Epithelial cell of esophagus (primary cell): Measurements from ENCODE around the gene SMIM30.
"Not testable (repeated sequence)": the region's sequence is repeated elsewhere in the genome, so short reads cannot be mapped to it uniquely, and the experiment has no call there.

Source experiments
- DNase-seq: peaks from one replicate; pipeline ENCODE4 v3.0.0; 2010; ENCODE audit warnings: low read depth
- H3K4me3 ChIP-seq: 2 replicates; pipeline ENCODE4 v1.5.1; 2011; ENCODE audit warnings: mild to moderate bottlenecking, low read length, control low read depth
- TF ChIP-seq, protein P1 (sequence below): IDR thresholded peaks from 2 replicates; pipeline ENCODE4 v1.5.1; 2011; ENCODE audit warnings: low read depth, mild to moderate bottlenecking, low read length, control low read depth, inconsistent platforms; ENCODE audit not compliant: insufficient read depth; ENCODE audit errors: missing control alignments

The SMIM30 gene, protein sequence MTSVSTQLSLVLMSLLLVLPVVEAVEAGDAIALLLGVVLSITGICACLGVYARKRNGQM

DNA sequence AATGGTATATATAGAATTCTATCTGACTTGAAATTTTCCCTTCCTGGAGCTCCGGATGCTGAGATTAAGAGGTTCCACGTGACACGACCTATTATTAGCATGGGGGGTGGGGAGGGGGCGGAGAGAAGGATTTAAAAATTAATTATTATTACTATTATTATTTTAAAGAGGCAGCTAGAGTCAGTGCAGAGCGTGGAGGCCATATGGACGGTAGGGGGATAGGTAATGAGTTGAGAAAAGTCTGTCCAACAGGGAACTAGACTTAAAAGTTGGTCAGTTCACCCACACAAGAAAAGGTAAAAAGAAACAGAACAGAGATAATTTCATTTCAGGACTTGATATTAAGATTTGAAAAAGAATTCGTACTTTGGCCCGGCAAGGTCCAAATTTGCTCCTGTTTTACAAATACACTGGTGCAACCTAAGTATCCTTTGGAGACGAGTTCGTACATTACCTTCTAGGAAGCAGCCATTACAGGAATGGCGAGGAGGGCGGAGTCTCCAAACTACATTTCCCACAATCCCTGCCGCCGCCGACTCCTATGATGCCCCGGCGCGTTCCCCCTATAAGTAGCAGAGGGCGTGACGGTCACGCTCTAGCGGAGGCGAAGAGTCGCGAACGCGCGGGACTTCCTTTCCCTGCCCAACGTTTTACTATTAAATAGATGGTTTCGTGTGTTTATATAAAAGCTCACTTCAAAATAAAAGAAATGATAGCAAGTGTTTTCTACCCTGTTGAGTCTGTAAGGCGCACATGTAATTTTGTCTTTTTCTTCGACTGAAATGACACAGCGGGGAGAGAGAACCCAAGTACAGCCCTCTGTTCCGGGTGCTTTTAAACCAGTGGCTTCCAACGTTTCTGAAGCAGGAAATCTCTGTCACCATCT is at the start of gene SMIM30:
Gene SMIM30 (minus strand): TSS at position 481 of the 886 bp plus-strand sequence. CDS start 976 bp downstream, outside the sequence.
- TF ChIP-seq, protein P1, sequence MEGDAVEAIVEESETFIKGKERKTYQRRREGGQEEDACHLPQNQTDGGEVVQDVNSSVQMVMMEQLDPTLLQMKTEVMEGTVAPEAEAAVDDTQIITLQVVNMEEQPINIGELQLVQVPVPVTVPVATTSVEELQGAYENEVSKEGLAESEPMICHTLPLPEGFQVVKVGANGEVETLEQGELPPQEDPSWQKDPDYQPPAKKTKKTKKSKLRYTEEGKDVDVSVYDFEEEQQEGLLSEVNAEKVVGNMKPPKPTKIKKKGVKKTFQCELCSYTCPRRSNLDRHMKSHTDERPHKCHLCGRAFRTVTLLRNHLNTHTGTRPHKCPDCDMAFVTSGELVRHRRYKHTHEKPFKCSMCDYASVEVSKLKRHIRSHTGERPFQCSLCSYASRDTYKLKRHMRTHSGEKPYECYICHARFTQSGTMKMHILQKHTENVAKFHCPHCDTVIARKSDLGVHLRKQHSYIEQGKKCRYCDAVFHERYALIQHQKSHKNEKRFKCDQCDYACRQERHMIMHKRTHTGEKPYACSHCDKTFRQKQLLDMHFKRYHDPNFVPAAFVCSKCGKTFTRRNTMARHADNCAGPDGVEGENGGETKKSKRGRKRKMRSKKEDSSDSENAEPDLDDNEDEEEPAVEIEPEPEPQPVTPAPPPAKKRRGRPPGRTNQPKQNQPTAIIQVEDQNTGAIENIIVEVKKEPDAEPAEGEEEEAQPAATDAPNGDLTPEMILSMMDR = no peak
- H3K4me3 ChIP-seq = peak within 1 kb of the TSS; percentile 87
- DNase-seq = peak; percentile 91

DNA sequence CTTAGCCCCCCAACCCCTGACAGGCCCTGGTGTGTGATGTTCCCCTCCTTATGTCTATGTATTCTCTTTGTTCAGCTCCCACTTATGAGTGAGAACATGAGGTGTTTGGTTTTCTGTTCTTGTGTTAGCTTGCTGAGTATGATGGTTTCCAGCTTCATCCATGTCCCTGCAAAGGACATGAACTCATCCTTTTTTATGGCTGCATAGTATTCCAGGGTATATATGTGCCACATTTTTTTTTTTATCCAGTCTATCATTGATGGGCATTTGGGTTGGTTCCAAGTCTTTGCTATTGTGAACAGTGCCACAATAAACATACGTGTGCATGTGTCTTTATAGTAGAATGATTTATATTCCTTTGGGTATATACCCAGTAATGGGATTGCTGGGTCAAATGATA is 47.8 kb upstream of the SMIM30 start:
- DNase-seq, H3K4me3 ChIP-seq: not testable (repeated sequence)

DNA sequence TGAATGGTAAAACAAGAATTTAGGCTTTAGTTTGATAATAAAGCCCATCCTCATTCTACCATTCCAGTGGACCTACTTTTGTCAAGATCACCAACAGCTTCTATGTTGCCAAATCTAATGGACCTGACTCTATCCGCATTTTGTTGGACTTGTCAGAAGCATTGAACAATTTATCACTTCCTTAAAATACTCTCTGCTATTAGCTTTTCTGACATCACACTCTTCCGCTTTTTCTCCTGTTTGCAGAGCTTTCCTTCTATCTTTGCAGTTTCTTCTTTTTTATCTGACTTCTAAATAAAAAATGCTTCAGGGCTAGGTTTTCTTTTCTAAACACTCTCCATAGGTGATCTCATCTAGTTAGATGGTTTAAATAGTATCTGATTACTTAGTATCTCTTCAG is 42.7 kb upstream of the SMIM30 start:
- H3K4me3 ChIP-seq = no peak overlapping the region
- TF ChIP-seq, protein P1 = no peak
- no peak for DNase-seq

DNA sequence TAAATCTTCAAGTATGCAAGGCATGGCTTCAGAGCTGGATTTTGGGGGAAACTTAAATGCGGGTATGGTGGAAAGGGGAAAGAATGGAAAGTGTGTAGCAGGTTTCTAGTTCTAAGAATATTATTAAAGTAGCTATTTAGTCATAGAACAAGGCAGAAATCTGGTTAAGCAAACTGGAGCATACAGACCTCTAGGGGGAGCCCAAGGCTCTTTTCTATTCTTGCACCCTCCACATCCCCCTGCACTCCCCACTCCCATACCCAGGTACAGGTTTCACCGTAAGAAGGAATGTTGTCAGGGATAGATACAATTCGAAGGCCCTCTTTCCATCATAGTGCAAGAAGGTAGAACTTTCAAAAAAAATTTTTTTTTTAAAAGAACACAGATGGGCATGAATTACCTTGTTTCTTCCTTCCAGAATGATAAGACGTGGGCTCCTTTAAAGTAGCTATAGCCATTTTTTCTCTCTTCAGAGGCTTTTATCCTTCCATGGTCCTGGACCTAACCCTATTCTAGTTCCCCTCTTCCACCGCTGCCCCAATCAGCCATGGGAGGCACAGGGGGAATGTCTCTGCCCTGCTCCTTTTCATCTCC is 41.5 kb upstream of the SMIM30 start:
- peak; percentile 50 for DNase-seq
- H3K4me3 ChIP-seq = no peak overlapping the region
- TF ChIP-seq, protein P1 = peak; percentile 80

DNA sequence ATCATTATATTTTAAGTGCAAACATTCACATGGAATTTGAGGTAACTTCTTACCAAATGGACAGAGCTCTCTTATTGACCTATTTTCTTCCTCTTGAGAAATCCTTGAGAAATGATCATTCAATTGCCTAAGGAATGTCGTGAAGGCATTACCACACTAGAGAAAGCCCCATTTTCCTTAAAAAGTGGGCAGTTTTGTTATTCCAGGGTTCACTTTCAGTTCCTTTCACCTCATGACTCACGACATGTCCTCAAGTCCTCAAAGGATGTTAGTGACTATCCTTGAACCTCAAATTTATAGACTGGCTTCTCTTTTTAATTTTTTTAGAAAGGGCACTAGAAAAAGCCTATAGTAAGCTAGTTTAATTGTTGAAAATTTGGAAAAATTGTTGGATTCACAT is 40.4 kb upstream of the SMIM30 start:
- H3K4me3 ChIP-seq = no peak overlapping the region
- DNase-seq = no peak
- TF ChIP-seq, protein P1 = no peak

DNA sequence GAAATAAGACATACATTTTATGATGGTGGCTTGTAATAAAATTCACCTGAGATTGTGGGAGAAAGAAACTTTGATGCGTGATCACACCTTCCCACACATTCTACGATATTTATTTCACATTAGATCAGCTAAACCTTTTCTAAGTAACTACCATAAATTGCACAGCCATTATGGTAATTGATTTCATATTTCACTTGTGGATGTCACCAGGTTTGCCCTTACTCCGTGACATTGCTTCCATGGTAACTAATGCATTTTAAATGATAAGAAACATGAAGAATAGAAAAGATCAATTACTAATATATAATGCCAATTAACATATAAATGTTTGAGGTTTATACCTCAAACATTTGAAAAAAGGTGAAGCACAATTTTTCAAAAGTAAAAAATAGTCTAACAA is 35.8 kb upstream of the SMIM30 start:
- no peak for DNase-seq
- TF ChIP-seq, protein P1 = no peak
- no peak overlapping the region for H3K4me3 ChIP-seq

DNA sequence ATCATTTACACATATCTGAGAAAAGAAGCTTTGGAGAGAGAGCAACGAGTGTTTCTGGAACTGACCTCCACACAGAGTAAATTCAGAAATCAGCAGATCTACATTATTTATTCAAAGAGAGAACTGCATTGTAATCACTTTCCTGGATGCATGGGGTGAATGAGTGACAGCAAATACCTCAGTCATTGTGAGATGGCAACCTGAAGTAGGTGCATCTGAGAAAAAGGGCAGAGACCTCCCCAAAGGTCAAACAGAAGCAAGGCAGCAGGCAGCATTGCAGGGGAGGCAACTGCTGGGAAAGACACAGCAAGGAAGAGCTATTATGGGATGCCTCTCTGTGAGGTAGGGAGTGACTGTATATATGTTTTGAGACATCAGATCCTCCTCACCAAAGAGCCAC is 26.5 kb upstream of the SMIM30 start:
- TF ChIP-seq, protein P1 = no peak
- DNase-seq = peak; percentile 12

More for the DNA sequence above, 26.5 kb upstream of the SMIM30 start:
- no peak overlapping the region for H3K4me3 ChIP-seq
